Activated naive CD4-positive, alpha-beta T cell (primary cell): Measurements from ENCODE around the gene CTH.
"Not testable (repeated sequence)": the region's sequence is repeated elsewhere in the genome, so short reads cannot be mapped to it uniquely, and the experiment has no call there.

ENCODE experiments used
- DNase-seq, 4 experiments: peaks; one replicate each; lab custom pipeline; 2025; lab: John Stamatoyannopoulos, UW

CTH gene

GRCh38 chr1:70455291-70455690 lies 44.2 kb downstream of the CTH start:
- no peak for DNase-seq

DNA sequence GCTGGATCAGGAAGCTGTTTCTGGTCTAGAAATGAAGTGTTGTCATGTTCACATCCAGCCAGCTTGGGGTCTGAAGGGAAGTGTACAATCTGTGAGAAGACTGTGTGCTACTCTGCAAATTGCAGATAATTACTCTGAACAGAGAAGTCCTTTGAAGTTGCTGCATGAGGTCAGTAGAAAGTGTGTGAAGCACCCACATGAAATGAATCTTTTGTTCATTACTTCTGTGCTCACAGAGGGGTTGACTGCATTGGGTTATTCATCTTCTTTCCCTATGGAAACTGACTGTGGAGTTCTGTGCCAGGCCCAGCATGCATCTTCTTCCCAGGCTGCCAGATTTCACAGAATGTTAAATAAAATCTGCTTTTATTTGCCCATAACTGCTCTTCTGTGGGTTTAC lies 47.1 kb downstream of the CTH start:
- DNase-seq = no peak

DNA sequence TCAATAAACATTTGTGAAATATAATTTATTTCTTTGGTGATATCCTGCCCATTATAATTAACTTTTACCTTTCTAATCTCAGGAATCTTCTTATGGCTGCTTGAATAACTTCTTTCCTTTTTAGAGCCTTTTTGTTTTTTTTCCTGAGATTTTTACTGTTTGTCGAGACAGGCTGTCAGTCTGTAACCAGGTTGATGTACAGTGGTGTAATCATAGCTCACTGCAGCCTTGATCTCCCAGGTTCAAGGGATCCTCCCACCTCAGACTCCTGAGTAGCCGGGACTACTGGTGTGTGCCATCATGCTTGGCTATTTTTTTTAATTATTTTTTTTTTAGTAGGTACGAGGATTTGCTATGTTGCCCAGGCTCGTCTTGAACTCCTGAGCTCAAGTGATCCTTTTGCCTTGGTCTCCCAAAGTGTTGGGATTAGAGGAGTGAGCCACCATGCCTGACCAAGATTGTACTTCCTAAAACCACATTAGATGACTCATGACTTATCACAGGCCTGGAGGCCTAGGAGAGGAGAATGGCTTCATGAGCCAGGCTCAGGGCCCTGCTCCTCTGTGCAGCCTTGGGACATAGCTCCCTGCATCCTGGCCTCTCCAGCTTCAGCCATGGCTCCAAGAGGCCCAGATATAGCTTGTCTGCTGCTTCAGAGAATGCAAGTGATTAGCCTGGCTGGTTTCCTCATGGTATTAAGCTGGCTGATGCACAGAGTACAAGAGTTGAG lies 48.6 kb downstream of the CTH start:
- no peak for DNase-seq

DNA sequence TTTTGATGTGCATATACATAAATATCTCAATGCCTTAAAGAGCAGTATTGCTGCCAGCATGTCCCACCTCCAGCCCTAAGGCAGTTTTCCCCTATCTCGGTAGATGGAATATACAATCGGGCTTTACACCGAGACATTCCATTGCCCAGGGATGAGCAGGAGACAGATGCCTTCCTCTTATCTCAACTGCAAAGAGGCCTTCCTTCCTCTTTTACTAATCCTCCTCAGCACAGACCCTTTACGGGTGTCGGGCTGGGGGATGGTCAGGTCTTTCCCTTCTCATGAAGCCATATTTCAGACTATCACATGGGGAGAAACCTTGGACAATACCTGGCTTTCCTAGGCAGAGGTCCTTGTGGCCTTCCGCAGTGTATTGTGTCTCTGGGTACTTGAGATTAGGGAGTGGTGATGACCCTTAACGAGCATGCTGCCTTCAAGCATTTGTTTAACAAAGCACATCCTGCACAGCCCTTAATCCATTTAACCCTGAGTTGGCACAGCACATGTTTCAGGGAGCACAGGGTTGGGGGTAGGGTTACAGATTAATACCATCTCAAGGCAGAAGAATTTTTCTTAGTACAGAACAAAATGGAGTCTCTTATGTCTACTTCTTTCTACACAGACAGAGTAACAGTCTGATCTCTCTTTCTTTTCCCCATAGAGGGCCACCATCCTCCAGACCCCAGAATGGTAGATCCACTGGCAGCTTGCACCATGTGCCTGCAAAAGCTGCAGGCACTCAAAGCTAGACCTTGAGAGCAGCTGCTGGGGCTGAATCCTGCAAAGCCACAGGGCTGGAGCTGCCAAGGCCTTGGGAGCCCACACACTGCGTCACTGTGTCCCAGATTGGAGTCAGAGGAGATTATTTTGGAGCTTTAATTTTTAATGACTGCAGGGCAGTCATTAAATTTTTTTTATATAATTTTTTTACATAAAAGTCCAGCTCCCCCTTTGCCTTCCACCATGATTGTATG lies 50.0 kb downstream of the CTH start:
- not testable (repeated sequence) for DNase-seq

- no peak for DNase-seq
These were observed 51.5 kb downstream of the CTH start for GRCh38 chr1:70462611-70463010.

DNA sequence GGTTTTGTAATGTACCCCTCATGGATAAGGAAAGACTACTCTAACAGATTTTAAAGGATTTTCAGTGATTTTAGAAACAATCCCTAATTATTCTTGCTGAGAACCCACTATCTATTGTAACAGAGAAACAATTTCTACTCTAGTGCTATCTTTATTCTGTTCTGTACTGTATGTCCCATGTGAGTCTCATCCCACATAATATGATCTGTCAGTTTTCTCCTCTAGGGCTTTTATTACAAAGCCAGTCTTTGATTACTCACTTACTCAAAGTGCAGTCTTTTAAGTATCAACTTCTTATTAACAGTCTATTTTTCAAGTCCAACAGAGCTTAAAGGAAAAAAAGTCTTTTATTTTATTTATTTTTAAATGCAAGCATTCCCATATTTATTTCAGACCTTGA lies 54.8 kb downstream of the CTH start:
- DNase-seq = no peak

DNA sequence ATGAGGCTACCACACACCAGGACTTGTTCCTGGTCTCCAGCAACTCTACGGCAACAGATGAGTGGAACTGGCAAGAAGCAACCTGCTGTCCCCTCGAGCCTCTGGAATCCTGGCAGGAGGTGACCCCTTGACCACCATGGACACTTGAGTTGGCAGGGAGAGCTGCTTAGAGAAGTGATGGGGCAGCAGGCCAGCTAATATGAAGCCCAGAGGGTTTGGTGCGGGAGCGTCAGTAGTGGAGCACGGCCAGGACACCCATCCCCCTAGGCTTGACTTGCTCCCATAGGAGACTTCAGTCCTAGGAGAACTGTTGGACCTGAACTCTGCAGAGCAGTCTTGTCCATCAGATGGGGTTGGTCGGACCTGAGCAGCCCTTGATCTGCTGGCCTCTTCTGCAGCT lies 56.5 kb downstream of the CTH start:
- DNase-seq = no peak

- no peak for DNase-seq
These were observed 57.1 kb downstream of the CTH start for GRCh38 chr1:70468180-70468579.

DNA sequence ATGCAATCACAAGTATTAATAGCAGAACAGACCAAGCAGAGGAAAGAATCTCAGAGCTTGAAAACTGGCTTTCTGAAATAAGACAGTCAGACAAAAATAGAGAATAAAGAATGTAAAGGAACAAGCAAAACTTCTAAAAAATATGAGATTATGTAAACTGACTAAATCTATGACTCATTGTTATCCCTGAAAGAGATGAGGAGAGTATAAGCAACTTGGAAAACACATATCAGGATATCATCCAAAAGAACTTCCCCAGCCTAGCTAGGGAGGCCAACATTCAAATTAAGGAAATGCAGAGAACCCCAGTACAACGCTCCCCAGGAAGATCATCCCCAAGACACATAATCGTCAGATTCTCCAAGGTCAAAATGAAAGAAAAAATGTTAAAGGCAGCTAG lies 58.1 kb downstream of the CTH start:
- not testable (repeated sequence) for DNase-seq

DNA sequence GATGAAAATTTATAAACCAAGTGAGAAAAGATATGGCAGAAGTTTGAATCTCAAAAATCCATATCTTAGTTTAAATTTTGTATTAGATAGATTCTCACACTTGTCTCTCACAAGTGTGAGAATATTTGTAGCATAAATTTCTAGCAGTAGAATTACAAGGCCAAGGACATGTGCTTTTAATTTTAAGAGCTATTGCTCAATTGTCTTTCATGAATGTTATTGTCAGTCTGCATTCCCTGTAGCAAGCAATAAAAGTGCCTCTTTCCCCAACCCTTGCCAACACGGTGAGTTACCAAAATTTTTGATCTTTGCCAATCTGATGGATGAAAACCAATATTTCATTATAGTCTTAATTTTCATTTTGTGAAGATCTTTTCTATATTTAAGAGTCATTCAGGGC lies 64.0 kb downstream of the CTH start:
- no peak for DNase-seq

GRCh38 chr1:70477090-70477489 lies 66.0 kb downstream of the CTH start:
- DNase-seq = no peak

- not testable (repeated sequence) for DNase-seq
These were observed 66.8 kb downstream of the CTH start for GRCh38 chr1:70477905-70478304.

DNA sequence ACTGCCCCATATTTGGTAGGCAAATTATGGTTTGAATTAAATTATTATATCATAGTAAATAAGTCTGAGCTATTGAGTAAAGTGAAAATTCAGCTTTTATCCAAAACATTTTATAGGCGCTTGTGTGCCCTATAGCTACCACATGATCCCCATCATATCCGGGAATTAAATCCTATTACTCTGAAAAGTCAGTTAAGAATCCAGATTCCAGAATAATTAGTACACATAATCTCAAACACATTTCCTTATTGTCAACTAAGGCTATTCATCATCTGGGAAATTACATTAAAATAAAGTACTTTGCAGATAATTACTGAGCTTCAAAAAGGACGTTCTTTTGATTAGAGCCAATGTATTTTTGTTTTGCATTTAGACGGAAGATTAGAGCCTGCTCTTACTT lies 72.3 kb downstream of the CTH start:
- DNase-seq = no peak

GRCh38 chr1:70485624-70486023 lies 74.6 kb downstream of the CTH start:
- DNase-seq = no peak

DNA sequence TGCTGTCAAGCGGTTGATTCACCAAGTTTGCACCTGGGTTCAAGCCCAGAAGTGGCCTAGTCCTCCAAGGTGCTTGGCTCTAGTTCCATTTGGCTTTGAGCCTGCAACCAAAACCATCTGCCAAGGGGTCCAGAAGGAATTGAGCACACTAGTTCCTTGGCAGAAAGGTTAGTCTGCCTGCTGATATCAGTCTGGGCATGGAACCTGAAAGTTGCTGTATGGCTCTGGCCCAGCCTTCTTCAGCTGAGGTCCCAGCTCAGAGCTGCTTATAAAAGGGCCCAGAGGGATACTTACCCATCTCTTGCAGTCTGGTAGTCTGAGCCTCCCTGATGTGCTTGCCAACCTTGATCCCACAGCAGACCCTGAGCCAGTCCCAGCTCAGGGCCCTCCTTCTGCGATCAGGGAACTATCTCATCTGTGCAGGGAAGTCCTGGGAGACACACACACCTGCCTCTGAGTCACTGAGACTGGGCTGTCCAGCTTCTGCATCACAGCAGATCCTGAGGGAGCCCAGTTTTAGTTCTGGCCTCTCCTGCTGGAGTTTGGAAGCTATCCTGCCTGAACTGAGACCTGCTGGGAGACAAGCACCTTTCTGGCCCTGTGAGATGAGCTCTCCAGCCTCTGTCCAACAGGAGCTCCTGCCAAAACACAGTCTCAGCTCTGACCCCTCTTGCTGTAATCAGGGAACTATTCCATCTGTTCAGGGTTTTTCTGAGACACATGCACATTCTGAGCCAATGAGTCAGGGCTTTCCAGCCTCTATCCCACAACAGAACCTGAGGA lies 75.8 kb downstream of the CTH start:
- DNase-seq = no peak

- no peak for DNase-seq
These were observed 76.4 kb downstream of the CTH start for GRCh38 chr1:70487459-70487815.

- no peak for DNase-seq
These were observed 77.0 kb downstream of the CTH start for GRCh38 chr1:70487910-70488665.
